HG03521 (cell line): ENCODE results near the gene UBE2Q1.

Source experiments
- ATAC-seq: cut with Tn5 transposase; IDR thresholded peaks from one replicate; pipeline ENCODE4 v1.9.1; 2021; ENCODE audit warnings: mild to moderate bottlenecking, moderate library complexity; ENCODE audit not compliant: unreplicated experiment

UBE2Q1 gene

DNA sequence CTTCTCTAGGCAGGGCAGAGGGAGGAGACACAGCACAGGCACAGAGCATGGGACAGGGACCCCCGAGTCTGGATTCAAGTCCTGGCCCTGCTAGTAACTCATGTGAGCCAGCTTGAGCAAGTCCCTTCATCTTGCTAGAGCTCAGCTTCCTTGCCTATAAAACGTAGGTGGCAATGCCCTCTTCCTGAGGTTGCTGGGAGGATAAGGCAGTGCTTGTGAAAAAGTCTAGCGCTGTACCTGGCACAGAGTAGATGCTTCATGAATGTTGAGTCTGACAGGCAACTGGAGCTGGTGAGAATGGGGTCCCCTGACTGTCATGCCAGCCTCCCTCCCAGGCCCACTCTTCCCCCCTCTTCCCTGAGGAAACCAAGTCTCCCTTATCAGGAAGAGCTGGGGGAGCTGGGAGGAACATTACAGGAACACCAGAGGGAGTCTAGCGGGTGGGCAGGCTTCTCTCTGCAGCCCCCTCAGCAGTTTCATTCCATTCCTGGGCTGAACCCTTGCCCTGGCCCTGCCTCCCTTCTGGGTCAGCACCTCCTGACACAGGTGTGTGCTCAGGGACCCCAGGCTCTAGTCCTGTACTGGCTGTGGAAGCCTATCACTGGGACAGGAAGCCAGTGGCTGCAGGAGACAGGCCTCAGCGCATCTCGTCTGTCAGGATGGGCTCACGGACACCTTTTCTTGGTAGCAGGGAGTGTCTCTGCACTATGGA, 19.0 kb upstream of the UBE2Q1 start:
- ATAC-seq = no peak

DNA sequence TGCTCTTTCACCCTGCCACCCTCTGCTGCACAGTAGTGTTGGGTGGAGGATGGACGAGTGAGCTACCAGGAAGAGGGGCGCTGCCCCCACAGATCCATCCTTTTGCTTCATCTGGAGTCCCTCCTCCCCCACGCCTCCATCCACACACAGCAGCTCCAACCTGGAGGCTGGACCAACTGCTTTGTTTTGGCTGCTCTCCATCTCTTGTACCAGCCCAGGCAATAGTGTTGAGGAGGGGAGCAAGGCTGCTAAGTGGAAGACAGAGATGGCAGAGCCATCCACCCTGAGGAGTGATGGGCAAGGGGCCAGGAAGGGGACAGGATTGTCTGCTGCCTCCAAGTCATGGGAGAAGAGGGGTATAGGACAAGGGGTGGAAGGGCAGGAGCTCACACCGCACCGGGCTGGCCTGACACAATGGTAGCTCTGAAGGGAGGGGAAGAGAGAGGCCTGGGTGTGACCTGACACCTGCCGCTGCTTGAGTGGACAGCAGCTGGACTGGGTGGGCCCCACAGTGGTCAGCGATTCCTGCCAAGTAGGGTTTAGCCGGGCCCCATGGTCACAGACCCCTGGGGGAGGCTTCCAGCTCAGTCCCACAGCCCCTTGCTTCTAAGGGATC, 17.6 kb upstream of the UBE2Q1 start:
- no peak for ATAC-seq

GRCh38 chr1:154575147-154575927, 16.9 kb upstream of the UBE2Q1 start:
- ATAC-seq = no peak

DNA sequence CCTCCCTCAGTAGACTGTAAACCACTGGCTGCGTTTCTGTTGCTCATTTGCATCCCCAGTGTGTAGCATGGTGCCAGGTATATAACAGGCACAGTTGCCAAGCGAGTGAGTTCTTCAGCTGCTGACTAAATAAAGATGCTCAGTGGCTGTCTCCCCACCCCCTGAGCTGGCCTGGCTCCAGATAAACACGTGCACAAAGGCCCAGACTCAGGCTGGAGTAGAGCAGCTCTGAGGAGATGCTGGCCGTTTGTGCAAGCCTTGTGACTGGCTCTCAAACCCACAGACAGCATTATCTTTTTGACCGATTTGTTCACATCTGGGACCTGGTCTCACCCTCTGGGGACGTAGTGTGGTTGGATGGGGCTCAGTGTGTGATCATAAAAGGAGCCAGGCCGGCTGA, 16.3 kb upstream of the UBE2Q1 start:
- no peak for ATAC-seq

DNA sequence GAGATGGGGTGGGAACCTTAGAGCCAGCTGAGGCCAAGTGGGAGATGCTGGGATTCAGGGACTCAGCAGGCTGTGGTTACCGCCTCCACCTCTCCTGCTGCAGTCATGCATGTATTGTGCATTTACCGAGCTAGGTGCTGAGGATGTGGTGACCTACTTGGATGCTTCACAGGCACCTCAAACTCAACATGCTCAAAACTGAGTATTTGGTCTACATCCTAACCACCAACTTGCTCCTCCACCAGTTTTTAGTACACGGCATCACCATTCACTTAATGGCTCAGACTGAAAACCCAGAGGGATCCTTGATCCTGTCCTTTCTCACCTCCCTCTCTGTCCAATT, 14.7 kb upstream of the UBE2Q1 start:
- no peak for ATAC-seq

DNA sequence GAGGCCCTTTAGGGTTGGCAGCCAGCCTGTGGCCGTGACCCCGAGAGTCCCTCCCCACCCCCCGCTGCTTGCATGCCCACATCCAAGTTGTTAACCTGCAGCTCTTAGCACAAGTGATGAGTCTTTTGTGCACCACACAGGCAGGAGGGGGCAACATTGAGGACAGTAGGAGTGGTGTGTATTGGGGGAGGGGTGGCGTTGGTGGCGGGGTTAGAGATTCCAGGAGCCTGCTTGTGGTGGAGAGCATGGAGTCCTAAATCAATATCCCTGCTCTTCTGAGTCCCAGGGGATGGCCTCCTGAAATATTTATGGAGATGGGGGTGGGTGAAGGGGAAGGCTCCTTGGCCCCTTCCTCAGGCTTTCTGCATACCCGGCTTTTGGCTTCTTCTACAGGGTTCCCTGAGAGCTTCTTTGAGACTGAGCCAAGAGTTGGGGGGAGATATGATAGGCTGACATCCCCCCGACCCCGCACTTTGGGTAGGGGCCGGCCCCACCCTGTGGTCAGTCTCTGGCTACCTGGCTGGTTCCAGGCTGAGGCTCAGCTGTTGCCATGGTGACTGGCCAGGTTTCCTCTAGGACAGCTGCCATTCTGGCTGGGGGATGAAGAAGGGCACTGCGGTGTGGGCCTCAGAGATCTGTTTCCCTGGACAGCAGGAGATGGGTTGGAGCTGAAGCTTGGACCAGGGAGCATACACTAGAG, 14.2 kb upstream of the UBE2Q1 start:
- no peak for ATAC-seq

GRCh38 chr1:154571964-154572288, 13.5 kb upstream of the UBE2Q1 start:
- no peak for ATAC-seq

- ATAC-seq = no peak
These were observed 12.9 kb upstream of the UBE2Q1 start for GRCh38 chr1:154571244-154571963.

- no peak for ATAC-seq
These were observed 9.8 kb upstream of the UBE2Q1 start for GRCh38 chr1:154568157-154568815.

- peak; percentile 65 for ATAC-seq
These were observed 9.1 kb upstream of the UBE2Q1 start, which contains the start of gene CHRNB2 for GRCh38 chr1:154567386-154568156. TSS of gene CHRNB2 (plus strand) at chr1:154567778. CDS start at chr1:154568045, 267 bp downstream.

GRCh38 chr1:154565876-154566275, 7.4 kb upstream of the UBE2Q1 start:
- ATAC-seq = no peak

GRCh38 chr1:154559466-154560044, 1.1 kb upstream of the UBE2Q1 start:
- peak; percentile 21 for ATAC-seq

- peak; percentile 86 for ATAC-seq
These were observed 431 bp upstream of the UBE2Q1 start for GRCh38 chr1:154558720-154559465.

- no peak for ATAC-seq
These were observed 1.1 kb downstream of the UBE2Q1 start for GRCh38 chr1:154557248-154557938.

GRCh38 chr1:154556422-154556821, 2.0 kb downstream of the UBE2Q1 start:
- ATAC-seq = no peak

- ATAC-seq = no peak
These were observed 5.1 kb downstream of the UBE2Q1 start for GRCh38 chr1:154553056-154554030.

GRCh38 chr1:154552036-154552435, 6.4 kb downstream of the UBE2Q1 start:
- ATAC-seq = no peak
